Endothelial cell of umbilical vein (primary cell): ENCODE measurements around the gene TCERG1.

Experiments
- CTCF ChIP-seq, 2 donors: IDR thresholded peaks; 1 replicate in 1 of 2; 2 replicates in 1 of 2; pipeline ENCODE4 v1.5.1; 2011; ENCODE audit warnings: low read length in 2 of 2, mild to moderate bottlenecking in 2 of 2, moderate library complexity in 2 of 2, control low read depth in 1 of 2, inconsistent platforms in 1 of 2, low read depth in 1 of 2; ENCODE audit not compliant: insufficient read depth in 1 of 2; ENCODE audit errors: extremely low read depth in 1 of 2
- EZH2 ChIP-seq: IDR thresholded peaks from 2 replicates; pipeline ENCODE4 v1.6.1; 2012; ENCODE audit warnings: borderline replicate concordance, low read depth, mild to moderate bottlenecking, moderate library complexity, low read length, inconsistent platforms; ENCODE audit not compliant: severe bottlenecking
- GATA2 ChIP-seq: IDR thresholded peaks from 2 replicates; pipeline ENCODE4 v1.7.0; 2011; ENCODE audit warnings: low read depth, mild to moderate bottlenecking, moderate library complexity, mixed read lengths, low read length; ENCODE audit not compliant: insufficient read length, insufficient read depth
- MAX ChIP-seq: IDR thresholded peaks from 2 replicates; pipeline ENCODE4 v1.6.1; 2011; ENCODE audit not compliant: insufficient read depth, insufficient read length
- MYC ChIP-seq: IDR thresholded peaks from one replicate; pipeline ENCODE4 v1.6.1; 2011; ENCODE audit warnings: mild to moderate bottlenecking, low read depth, low read length
- POLR2A ChIP-seq: IDR thresholded peaks from 2 replicates; pipeline ENCODE4 v1.6.1; 2012; ENCODE audit warnings: low read depth, mild to moderate bottlenecking, control low read depth, low read length
- POLR2AphosphoS5 ChIP-seq: IDR thresholded peaks from 2 replicates; pipeline ENCODE4 v1.6.1; 2012; ENCODE audit warnings: low read depth, mild to moderate bottlenecking, control low read depth, low read length, moderate library complexity; ENCODE audit not compliant: insufficient read depth

DNA sequence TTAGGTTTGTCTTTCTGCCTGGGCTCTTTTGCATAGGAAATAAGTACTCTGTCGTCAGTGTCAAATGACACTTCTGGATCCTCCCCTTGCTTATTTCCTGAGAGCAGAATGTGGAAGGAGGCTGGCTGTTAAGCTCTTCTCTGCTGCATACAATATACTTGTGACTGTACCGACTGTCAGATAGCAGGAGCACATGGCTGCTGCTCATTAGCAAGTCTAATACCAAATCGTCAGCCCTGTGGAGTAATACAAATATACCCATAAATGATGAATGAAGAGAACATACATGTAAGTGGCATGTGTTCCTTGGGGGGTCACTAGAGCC is 69.0 kb downstream of the TCERG1 start, which contains the start of gene GPR151:
- no peak for TF ChIP-seq CTCF (IDR thresholded peaks at IDR 0.05; ENCODE audit: extremely low read depth in 1 of 2, insufficient read depth in 1 of 2, low read depth in 1 of 2, low read length in 2 of 2)
- TF ChIP-seq POLR2A: no peak
- no peak for TF ChIP-seq EZH2
- TF ChIP-seq GATA2: no peak
- no peak for TF ChIP-seq POLR2AphosphoS5
- no peak for TF ChIP-seq MYC
- TF ChIP-seq MAX: no peak
